KMS-11 (cell line): ENCODE results near the gene KSR2.

Experiments
- H2AFZ ChIP-seq: fragments of 200-600 bp; sonication (generic); 2 replicates; pipeline ENCODE4 v1.6.1; 2016; ENCODE audit warnings: antibody characterized with exemption, mixed run types, low read depth
- H3K27ac ChIP-seq: fragments of 200-600 bp; sonication (generic); 2 replicates; pipeline ENCODE4 v1.6.1; 2016; ENCODE audit warnings: mild to moderate bottlenecking, mixed run types
- H3K27me3 ChIP-seq: fragments of 200-600 bp; sonication (generic); 2 replicates; pipeline ENCODE4 v1.6.1; 2017; ENCODE audit warnings: mild to moderate bottlenecking, low read depth, mixed run types, moderate library complexity; ENCODE audit not compliant: insufficient read depth
- H3K36me3 ChIP-seq: fragments of 200-600 bp; sonication (generic); 2 replicates; pipeline ENCODE4 v1.6.1; 2017; ENCODE audit warnings: mild to moderate bottlenecking, mixed run types; ENCODE audit not compliant: insufficient read depth
- H3K4me1 ChIP-seq: fragments of 200-600 bp; sonication (generic); 2 replicates; pipeline ENCODE4 v1.6.1; 2016; ENCODE audit warnings: mild to moderate bottlenecking, low read depth, mixed run types; ENCODE audit not compliant: poor library complexity, severe bottlenecking
- H3K4me2 ChIP-seq: fragments of 200-600 bp; sonication (generic); 2 replicates; pipeline ENCODE4 v1.7.0; 2016; ENCODE audit warnings: mild to moderate bottlenecking, mixed run types
- H3K4me3 ChIP-seq: fragments of 200-600 bp; sonication (generic); IDR thresholded peaks from 2 replicates; pipeline ENCODE4 v1.6.1; 2017; ENCODE audit warnings: low read depth, low read length, mixed read lengths; ENCODE audit not compliant: insufficient read depth
- H3K79me2 ChIP-seq: fragments of 200-600 bp; sonication (generic); 2 replicates; pipeline ENCODE4 v1.6.1; 2016; ENCODE audit warnings: low read depth, mixed run types; ENCODE audit not compliant: insufficient read depth
- H3K9ac ChIP-seq: fragments of 200-600 bp; sonication (generic); 2 replicates; pipeline ENCODE4 v1.6.1; 2016; ENCODE audit warnings: mild to moderate bottlenecking, mixed run types
- H4K20me1 ChIP-seq: fragments of 200-600 bp; sonication (generic); 2 replicates; pipeline ENCODE4 v1.6.1; 2016; ENCODE audit warnings: mild to moderate bottlenecking, mixed run types; ENCODE audit not compliant: insufficient read depth
- CTCF ChIP-seq: fragments of 200-600 bp; sonication (generic); conservative IDR thresholded peaks from 2 replicates; pipeline ENCODE4 v1.6.1; 2017; ENCODE audit warnings: low read depth, mild to moderate bottlenecking, antibody characterized with exemption, low read length, moderate library complexity, mixed read lengths

The KSR2 gene

DNA sequence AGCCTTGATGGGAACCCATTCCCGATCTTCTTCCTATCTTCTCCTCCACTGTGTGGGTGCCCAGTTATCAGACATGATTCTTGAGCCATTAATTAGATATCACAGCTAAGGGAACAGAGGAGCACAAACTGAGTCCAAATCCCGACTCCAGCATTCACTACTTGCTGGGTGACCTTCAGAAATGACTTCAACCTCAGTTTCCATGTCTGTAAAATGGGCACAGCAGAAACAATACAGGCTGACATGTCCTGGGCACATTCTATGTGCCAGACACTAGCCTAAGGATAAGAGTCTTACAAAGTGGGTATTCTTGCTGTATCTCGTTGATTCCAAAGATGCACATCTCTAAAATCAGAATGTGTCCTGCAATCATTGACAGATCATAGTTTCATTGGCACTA, 478.7 kb downstream of the KSR2 start:
- no peaks in the 10 kb centered on the region for H3K27me3 ChIP-seq
- TF ChIP-seq CTCF: no peak
- H2AFZ ChIP-seq: no peak overlapping the region
- no peaks in the 10 kb centered on the region for H3K4me1 ChIP-seq
- no peak overlapping the region for H3K4me2 ChIP-seq
- no peak overlapping the region for H3K9ac ChIP-seq
- no peak overlapping the region for H3K4me3 ChIP-seq
- H4K20me1 ChIP-seq: no peaks in the 10 kb centered on the region
- H3K79me2 ChIP-seq: no peaks in the 10 kb centered on the region
- no peak overlapping the region for H3K27ac ChIP-seq
- H3K36me3 ChIP-seq: no peaks in the 10 kb centered on the region

- no peaks in the 10 kb centered on the region for H3K36me3 ChIP-seq
- no peaks in the 10 kb centered on the region for H3K27me3 ChIP-seq
- no peak overlapping the region for H3K27ac ChIP-seq
- H2AFZ ChIP-seq: no peak overlapping the region
- H3K79me2 ChIP-seq: no peaks in the 10 kb centered on the region
- no peak overlapping the region for H3K4me3 ChIP-seq
- no peak overlapping the region for H3K9ac ChIP-seq
- no peak for TF ChIP-seq CTCF
- H4K20me1 ChIP-seq: no peaks in the 10 kb centered on the region
- no peak overlapping the region for H3K4me2 ChIP-seq
- no peaks in the 10 kb centered on the region for H3K4me1 ChIP-seq
These were observed 479.1 kb downstream of the KSR2 start for GRCh38 chr12:117489671-117490070.

- Histone ChIP-seq H3K4me1 (no peaks in the 10 kb centered on the region), H3K79me2 (no peaks in the 10 kb centered on the region), H4K20me1 (no peaks in the 10 kb centered on the region), H3K27ac (no peak overlapping the region), H3K4me3 (no peak overlapping the region), H3K9ac (no peak overlapping the region), H2AFZ (no peak overlapping the region), H3K36me3 (no peaks in the 10 kb centered on the region), H3K27me3 (no peaks in the 10 kb centered on the region), H3K4me2 (no peak overlapping the region)
- no peak for TF ChIP-seq CTCF
These were observed 481.7 kb downstream of the KSR2 start for GRCh38 chr12:117486840-117487659.

DNA sequence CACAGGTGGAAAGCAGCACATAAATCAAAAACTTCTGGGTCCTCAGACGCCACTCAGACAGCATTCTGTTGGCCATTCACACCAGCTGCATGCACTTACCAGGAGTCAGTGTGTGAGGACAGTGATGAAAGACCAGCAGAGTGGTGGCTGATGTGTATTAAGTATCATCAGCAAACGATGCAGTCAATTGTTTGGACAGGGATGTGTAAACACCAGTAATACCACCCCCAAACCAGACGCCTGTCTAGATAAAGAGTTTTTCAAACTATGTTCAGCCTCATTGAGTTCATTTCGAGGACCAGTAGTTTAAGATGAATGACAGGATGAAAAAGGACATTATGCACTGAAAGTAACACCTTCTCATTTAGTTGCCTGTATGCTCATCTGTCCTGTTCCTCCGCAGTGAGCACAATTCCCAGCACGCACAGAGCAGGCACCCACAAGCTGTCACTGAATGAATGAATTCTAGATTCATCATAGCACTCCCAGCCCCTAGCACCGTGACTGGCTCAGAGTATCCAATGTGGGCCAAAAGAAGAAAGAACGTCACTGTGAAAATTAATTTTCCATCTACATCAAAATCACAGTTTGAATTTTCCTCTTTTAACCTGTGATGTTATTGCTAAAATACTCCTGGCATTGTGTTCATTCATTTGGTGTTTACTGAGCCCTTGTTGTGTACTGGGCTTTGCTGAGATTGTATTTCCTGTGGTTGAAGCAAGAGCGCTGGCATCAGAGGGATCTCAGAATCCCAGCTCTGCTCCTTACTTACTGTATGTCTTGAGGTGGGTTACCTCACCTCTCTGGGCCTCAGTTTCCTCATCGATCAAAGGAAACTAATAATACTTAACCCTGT, 482.6 kb downstream of the KSR2 start:
- TF ChIP-seq CTCF: no peak
- H3K27ac ChIP-seq: no peak overlapping the region

More for the DNA sequence above, 482.6 kb downstream of the KSR2 start:
- no peaks in the 10 kb centered on the region for H3K4me1 ChIP-seq
- H3K9ac ChIP-seq: no peak overlapping the region
- no peaks in the 10 kb centered on the region for H4K20me1 ChIP-seq
- H3K36me3 ChIP-seq: no peaks in the 10 kb centered on the region
- H3K4me3 ChIP-seq: no peak overlapping the region
- H3K4me2 ChIP-seq: no peak overlapping the region
- H2AFZ ChIP-seq: no peak overlapping the region
- H3K79me2 ChIP-seq: no peaks in the 10 kb centered on the region
- no peaks in the 10 kb centered on the region for H3K27me3 ChIP-seq
